SH-SY5Y (cell line): ENCODE results near the gene TYMS.

Experiments used
- GATA2 ChIP-seq: IDR thresholded peaks from 2 replicates; pipeline ENCODE4 v1.6.1; 2011; ENCODE audit warnings: mild to moderate bottlenecking, low read depth, low read length
- GATA3 ChIP-seq: IDR thresholded peaks from 2 replicates; pipeline ENCODE4 v1.6.1; 2011; ENCODE audit warnings: low read depth, mild to moderate bottlenecking, low read length, moderate library complexity

GRCh38 chr18:635171-635570, 22.3 kb upstream of the TYMS start:
- TF ChIP-seq GATA2 (no peak), GATA3 (no peak)
